OCI-LY3 (cell line): ENCODE measurements around the gene PLA2G15.

Experiments used
- CTCF ChIP-seq: fragments of 200-600, 300-600 bp; sonication (generic); IDR thresholded peaks from 2 replicates; pipeline ENCODE4 v1.5.1; 2014; ENCODE audit warnings: antibody characterized with exemption, low read length, low read depth
- EZH2phosphoT487 ChIP-seq: fragments of 200-600 bp; shearing (Covaris generic); IDR thresholded peaks from 2 replicates; pipeline ENCODE4 v1.6.1; 2018; ENCODE audit warnings: antibody characterized with exemption, mixed run types, low read depth

DNA sequence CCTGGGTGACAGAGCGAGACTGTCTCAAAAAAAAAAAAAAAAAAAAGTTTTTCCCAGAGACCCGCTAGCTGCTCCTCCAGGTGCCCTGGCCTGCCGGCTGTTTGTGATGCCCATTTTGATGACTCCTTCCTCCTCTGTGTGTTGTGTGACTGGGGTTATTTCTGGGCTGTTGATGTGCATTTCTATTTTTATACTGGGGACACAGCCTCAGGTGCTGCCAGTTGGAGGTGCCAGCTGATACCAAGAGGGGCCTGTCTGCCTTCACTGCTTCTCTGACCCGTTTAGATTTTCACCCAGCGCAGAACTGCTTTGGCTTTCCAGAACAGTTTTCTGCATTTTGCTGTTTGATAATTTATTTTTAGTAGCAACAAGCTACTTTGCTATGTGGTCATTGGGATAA is 6.7 kb downstream of the PLA2G15 start:
- TF ChIP-seq CTCF, result no peak
- no peak for TF ChIP-seq EZH2phosphoT487
